ENCODE measurements around the gene CIAO3.

- TF ChIP-seq ZNF792 (tag by site-specific recombination; IDR thresholded peaks at IDR 0.05): no peak
- no peak for TF ChIP-seq CTCF (tag by site-specific recombination; IDR thresholded peaks at IDR 0.05)
- no peak for TF ChIP-seq ZNF624 (tag by site-specific recombination; IDR thresholded peaks at IDR 0.05)
- no peak for TF ChIP-seq KLF16 (tag by site-specific recombination; IDR thresholded peaks at IDR 0.05)
- TF ChIP-seq ZNF707 (tag by site-specific recombination; IDR thresholded peaks at IDR 0.05): no peak
- no peak for TF ChIP-seq ZBTB1 (tag by site-specific recombination; IDR thresholded peaks at IDR 0.05)
These were observed 34.5 kb upstream of the CIAO3 start for GRCh38 chr16:775236-775796.
